Activated naive CD4-positive, alpha-beta T cell treated with anti-CD3 and anti-CD28 coated beads, Interleukin-2, amount 10 ng/mL, durations not matched to agents 7 days and 5 days (primary cell): ENCODE measurements around the gene NLRP12.
"Not testable (repeated sequence)": the region's sequence is repeated elsewhere in the genome, so short reads cannot be mapped to it uniquely, and the experiment has no call there.

Experiments
- CTCF ChIA-PET: fragments of 350-600 bp; sonication (Branson Sonifier 250); formaldehyde crosslinking; loops from one replicate; lab custom pipeline; 2021; ENCODE audit warnings: antibody characterized with exemption; lab: Charles Lee
- DNase-seq: peaks from one replicate; pipeline ENCODE4 v3.0.0-alpha.2; 2020
- H3K27ac Mint-ChIP-seq: one replicate; pipeline ENCODE4 v1.8.0; 2021; ENCODE audit warnings: mild to moderate bottlenecking, moderate library complexity, mixed read lengths
- H3K27me3 Mint-ChIP-seq: one replicate; pipeline ENCODE4 v1.8.0; 2021; ENCODE audit warnings: mild to moderate bottlenecking, mixed read lengths
- H3K36me3 Mint-ChIP-seq: one replicate; pipeline ENCODE4 v1.8.0; 2021; ENCODE audit warnings: mixed read lengths
- H3K4me1 Mint-ChIP-seq: one replicate; pipeline ENCODE4 v1.8.0; 2021; ENCODE audit warnings: mixed read lengths
- H3K4me3 Mint-ChIP-seq: one replicate; pipeline ENCODE4 v1.8.0; 2021; ENCODE audit warnings: mild to moderate bottlenecking, moderate library complexity, mixed read lengths
- H3K9me3 Mint-ChIP-seq: one replicate; pipeline ENCODE4 v1.8.0; 2021; ENCODE audit warnings: mixed read lengths

The NLRP12 gene

DNA sequence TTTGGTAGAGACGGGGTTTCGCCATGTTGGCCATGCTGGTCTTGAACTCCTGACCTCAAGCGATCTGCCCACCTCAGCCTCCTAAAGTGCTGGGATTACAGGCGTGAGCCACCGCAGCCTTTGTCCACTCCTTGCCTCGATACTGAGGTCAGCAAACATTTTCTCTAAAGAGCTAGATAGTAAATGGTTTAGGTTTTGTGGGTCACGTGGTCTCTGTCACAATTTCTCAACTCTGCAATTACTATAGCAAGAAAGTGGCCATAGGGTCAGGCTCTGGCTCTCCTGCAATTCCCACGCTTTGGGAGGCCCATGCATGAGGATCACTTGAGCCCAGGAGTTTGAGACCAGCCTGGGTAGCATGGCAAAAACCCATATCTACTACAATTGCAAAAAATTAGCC is 42.8 kb downstream of the NLRP12 start:
- H3K36me3 Mint-ChIP-seq, H3K27me3 Mint-ChIP-seq, DNase-seq, H3K4me1 Mint-ChIP-seq, H3K27ac Mint-ChIP-seq, H3K9me3 Mint-ChIP-seq, H3K4me3 Mint-ChIP-seq, CTCF ChIA-PET: not testable (repeated sequence)

DNA sequence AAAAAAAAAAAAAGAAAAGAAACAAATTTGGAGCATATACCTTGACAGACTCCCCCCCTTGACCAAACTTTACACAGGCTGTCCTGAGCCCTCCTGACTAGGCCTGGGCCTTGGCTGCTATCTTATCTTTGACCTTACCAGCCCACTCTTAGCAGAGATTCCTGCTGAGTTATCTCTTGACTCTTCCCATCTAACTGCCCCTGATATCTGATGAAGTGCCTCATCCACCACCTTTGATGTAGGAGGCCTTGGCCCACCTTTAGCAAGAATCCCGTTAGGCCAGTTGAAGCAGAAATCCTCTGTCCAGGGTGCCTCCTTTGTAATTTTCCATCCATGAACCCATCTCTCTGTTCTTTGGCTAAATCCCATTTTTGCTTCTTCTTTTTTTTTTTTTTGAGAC is 43.6 kb downstream of the NLRP12 start:
- CTCF ChIA-PET: no interaction called here
- DNase-seq: no peak
- no peak overlapping the region for H3K27ac Mint-ChIP-seq
- no peaks in the 10 kb centered on the region for H3K36me3 Mint-ChIP-seq
- no peaks in the 10 kb centered on the region for H3K27me3 Mint-ChIP-seq
- H3K9me3 Mint-ChIP-seq: peaks cover 2% of the 10 kb centered on the region
- H3K4me1 Mint-ChIP-seq: no peaks in the 10 kb centered on the region
- no peak overlapping the region for H3K4me3 Mint-ChIP-seq

DNA sequence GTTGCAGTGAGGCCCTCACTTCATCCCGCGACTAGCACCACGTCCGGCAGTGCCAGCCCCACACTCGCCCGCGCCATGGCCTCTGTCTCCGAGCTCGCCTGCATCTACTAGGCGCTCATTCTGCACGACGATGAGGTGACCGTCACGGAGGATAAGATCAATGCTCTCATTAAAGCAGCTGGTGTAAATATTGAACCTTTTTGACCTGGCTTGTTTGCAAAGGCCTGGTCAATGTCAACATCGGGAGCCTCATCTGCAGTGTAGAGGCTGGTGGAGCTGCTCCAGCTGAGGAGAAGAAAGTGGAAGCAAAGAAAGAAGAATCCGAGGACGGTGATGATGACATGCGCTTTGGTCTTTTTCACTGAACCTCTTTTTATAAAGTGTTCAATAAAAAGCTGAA is 48.6 kb downstream of the NLRP12 start:
- Mint-ChIP-seq H3K9me3 (no peaks in the 10 kb centered on the region), H3K27me3 (no peaks in the 10 kb centered on the region), H3K27ac (no peak overlapping the region), H3K36me3 (no peaks in the 10 kb centered on the region), H3K4me3 (no peak overlapping the region), H3K4me1 (no peaks in the 10 kb centered on the region)
- CTCF ChIA-PET: interaction anchor here (0.7 kb wide), 1 partner anchor 18 kb away, joined by 3 read pairs; no protein-coding TSS in a partner anchor
- no peak for DNase-seq

- H3K27me3 Mint-ChIP-seq, H3K27ac Mint-ChIP-seq, CTCF ChIA-PET, H3K4me3 Mint-ChIP-seq, H3K36me3 Mint-ChIP-seq, DNase-seq, H3K9me3 Mint-ChIP-seq, H3K4me1 Mint-ChIP-seq: not testable (repeated sequence)
These were observed 49.6 kb downstream of the NLRP12 start for GRCh38 chr19:53774491-53774890.

- CTCF ChIA-PET: interaction anchor here (0.6 to 0.8 kb wide), 2 partner anchors 256 to 1784 kb away, joined by 3 read pairs; no protein-coding TSS in a partner anchor
- no peaks in the 10 kb centered on the region for H3K27me3 Mint-ChIP-seq
- H3K4me3 Mint-ChIP-seq: no peak overlapping the region
- no peak overlapping the region for H3K27ac Mint-ChIP-seq
- H3K36me3 Mint-ChIP-seq: no peaks in the 10 kb centered on the region
- H3K9me3 Mint-ChIP-seq: no peaks in the 10 kb centered on the region
- no peaks in the 10 kb centered on the region for H3K4me1 Mint-ChIP-seq
- no peak for DNase-seq
These were observed 50.1 kb downstream of the NLRP12 start for GRCh38 chr19:53773999-53774398.

DNA sequence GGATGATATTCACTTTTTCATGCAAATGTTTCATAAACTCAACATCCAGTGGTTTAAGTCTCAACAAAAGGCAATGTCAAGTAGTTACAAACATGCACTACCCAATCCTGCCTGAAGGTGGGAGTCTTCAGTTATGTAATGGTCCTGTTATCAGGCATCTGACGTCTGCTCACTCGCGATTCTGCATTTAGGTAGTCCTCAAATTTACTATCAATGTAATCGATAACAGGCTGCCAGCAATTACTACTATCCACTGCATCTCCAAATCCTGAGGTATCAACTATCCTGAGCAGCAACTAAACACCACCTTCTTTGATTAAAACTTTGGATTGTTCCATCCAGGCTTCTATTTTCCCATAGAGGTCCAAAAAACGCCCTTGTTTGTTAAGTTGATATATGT is 51.2 kb downstream of the NLRP12 start:
- no peaks in the 10 kb centered on the region for H3K9me3 Mint-ChIP-seq
- no peaks in the 10 kb centered on the region for H3K36me3 Mint-ChIP-seq
- peak; percentile 64 for DNase-seq
- no peaks in the 10 kb centered on the region for H3K4me1 Mint-ChIP-seq
- no peak overlapping the region for H3K4me3 Mint-ChIP-seq
- CTCF ChIA-PET: no interaction called here
- H3K27me3 Mint-ChIP-seq: no peaks in the 10 kb centered on the region
- no peak overlapping the region for H3K27ac Mint-ChIP-seq

DNA sequence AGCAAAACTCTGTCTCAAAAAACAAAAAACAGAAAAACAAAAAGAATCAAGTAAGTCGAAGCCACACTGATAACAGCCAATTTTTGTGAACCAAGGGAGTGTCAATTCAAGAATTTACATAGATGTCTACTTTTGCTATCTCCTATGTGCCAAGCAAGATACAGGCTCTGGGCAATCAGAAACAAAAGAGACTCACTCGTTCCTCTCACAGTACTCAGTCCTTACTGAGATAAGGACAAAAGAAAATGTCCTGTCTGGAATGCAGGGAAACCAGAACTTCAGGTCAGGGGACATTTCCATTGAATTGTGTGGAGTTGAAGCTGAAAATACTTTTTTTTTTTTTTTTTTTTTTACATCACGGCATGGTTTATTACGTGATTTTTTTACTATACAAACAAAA is 53.0 kb downstream of the NLRP12 start:
- DNase-seq: no peak
- H3K4me1 Mint-ChIP-seq: no peaks in the 10 kb centered on the region
- no peak overlapping the region for H3K4me3 Mint-ChIP-seq
- peaks cover 2% of the 10 kb centered on the region for H3K9me3 Mint-ChIP-seq
- no peak overlapping the region for H3K27ac Mint-ChIP-seq
- no peaks in the 10 kb centered on the region for H3K27me3 Mint-ChIP-seq
- H3K36me3 Mint-ChIP-seq: no peaks in the 10 kb centered on the region
- CTCF ChIA-PET: interaction anchor here (0.7 to 1.3 kb wide), 4 partner anchors 22 to 783 kb away, joined by 3 read pairs; no protein-coding TSS in a partner anchor

- not testable (repeated sequence) for H3K9me3 Mint-ChIP-seq, H3K4me1 Mint-ChIP-seq, H3K4me3 Mint-ChIP-seq, H3K36me3 Mint-ChIP-seq, H3K27ac Mint-ChIP-seq, DNase-seq, H3K27me3 Mint-ChIP-seq
- CTCF ChIA-PET: interaction anchor here (0.9 kb wide), 1 partner anchor 23 kb away, joined by 3 read pairs; no protein-coding TSS in a partner anchor
These were observed 54.3 kb downstream of the NLRP12 start for GRCh38 chr19:53769696-53770309.

DNA sequence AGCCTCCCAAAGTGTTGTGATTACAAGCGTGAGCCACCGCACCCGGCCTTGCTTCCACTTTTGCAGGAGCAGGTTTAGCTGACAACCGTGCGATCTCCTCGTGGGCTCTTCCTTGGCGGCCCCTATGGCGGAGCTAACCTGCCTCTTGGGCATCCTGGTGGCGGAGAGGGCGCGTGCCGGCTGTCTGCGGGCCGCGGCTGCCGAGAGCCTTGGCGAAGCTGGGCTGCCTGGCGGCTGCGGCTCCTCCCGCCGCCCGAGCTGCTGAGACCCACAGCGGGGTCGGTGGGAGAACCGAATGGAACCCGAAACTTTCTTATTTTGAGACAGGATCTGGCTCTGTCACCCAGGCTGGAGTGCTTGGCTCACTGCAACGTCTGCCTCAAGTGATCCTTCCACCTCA is 55.7 kb downstream of the NLRP12 start:
- Mint-ChIP-seq H3K9me3 (peaks cover 7% of the 10 kb centered on the region), H3K4me1 (no peaks in the 10 kb centered on the region), H3K4me3 (no peak overlapping the region), H3K36me3 (no peaks in the 10 kb centered on the region), H3K27me3 (no peaks in the 10 kb centered on the region), H3K27ac (no peak overlapping the region)
- CTCF ChIA-PET: no interaction called here
- DNase-seq: no peak

- DNase-seq, H3K27ac Mint-ChIP-seq, H3K4me3 Mint-ChIP-seq, H3K36me3 Mint-ChIP-seq, H3K9me3 Mint-ChIP-seq, H3K27me3 Mint-ChIP-seq, H3K4me1 Mint-ChIP-seq: not testable (repeated sequence)
- CTCF ChIA-PET: interaction anchor here (1.1 kb wide), 1 partner anchor 265 kb away, joined by 3 read pairs; no protein-coding TSS in a partner anchor
These were observed 65.1 kb downstream of the NLRP12 start for GRCh38 chr19:53758991-53759390.
